Esophagus squamous epithelium (tissue), 4 donors: Measurements from ENCODE around the gene IL20.

Source experiments
- POLR2A ChIP-seq, 4 donors: fragments of 450-650 bp; IDR thresholded peaks; one replicate each; pipeline ENCODE4 v1.6.1; 2017; ENCODE audit warnings: antibody characterized with exemption in 4 of 4, mild to moderate bottlenecking in 4 of 4, moderate library complexity in 3 of 4
- TF ChIP-seq, protein P1 (sequence below), 6 experiments: fragments of 450-650 bp in 4 of 6; fragments of 200-600 bp in 2 of 6; sonication (generic) in 2 of 6; IDR thresholded peaks; one replicate each; pipeline ENCODE4 v1.5.1; 2016 to 2019; ENCODE audit warnings: antibody characterized with exemption in 6 of 6, mild to moderate bottlenecking in 4 of 6, moderate library complexity in 4 of 6

DNA sequence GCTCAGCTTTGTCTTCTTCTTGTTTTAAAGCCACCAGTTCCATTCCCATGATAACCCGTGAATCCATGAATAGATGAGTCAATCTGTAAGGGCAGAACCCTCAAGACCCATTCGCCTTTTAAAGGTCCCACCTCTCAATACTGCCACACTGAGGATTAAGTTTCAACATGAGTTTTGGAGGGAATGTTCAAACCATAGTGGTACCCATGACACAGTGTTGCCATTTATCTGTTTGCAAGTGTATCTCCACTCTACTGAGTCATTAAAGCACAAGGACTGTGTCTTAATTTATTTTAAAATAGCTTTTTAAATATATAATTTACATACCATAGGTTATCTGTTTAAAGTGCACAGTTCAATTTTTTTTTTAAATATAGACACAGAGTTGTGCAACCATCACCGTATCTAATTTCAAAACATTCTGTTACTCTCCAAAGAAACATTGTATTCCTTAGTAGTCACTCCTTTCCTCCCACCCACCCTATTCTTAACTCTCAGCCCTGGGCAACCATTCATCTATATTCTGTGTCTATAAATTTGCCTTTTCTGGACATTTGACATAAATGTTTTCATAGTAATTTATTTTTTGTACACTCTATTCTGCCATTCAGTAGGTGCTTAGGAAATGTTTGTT, 27.0 kb downstream of the IL20 start:
- no peak for TF ChIP-seq POLR2A (IDR thresholded peaks at IDR 0.05)
- TF ChIP-seq, protein P1, sequence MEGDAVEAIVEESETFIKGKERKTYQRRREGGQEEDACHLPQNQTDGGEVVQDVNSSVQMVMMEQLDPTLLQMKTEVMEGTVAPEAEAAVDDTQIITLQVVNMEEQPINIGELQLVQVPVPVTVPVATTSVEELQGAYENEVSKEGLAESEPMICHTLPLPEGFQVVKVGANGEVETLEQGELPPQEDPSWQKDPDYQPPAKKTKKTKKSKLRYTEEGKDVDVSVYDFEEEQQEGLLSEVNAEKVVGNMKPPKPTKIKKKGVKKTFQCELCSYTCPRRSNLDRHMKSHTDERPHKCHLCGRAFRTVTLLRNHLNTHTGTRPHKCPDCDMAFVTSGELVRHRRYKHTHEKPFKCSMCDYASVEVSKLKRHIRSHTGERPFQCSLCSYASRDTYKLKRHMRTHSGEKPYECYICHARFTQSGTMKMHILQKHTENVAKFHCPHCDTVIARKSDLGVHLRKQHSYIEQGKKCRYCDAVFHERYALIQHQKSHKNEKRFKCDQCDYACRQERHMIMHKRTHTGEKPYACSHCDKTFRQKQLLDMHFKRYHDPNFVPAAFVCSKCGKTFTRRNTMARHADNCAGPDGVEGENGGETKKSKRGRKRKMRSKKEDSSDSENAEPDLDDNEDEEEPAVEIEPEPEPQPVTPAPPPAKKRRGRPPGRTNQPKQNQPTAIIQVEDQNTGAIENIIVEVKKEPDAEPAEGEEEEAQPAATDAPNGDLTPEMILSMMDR (IDR thresholded peaks at IDR 0.05), result no peak
